H1 (cell line): ENCODE results near the gene OBP2B.
"Not testable (repeated sequence)": the region's sequence is repeated elsewhere in the genome, so short reads cannot be mapped to it uniquely, and the experiment has no call there.

Experiments used
- CHD2 ChIP-seq: IDR thresholded peaks from 2 replicates; pipeline ENCODE4 v1.6.1; 2012; ENCODE audit warnings: low read length, improper control_type of control experiment
- TF ChIP-seq, protein P1 (sequence below), 3 experiments: IDR thresholded peaks; 1 replicate in 2 of 3; 2 replicates in 1 of 3; pipeline versions ENCODE4 v1.5.1 to v1.6.1; 2011; ENCODE audit warnings: low read length in 3 of 3, mild to moderate bottlenecking in 3 of 3, inconsistent platforms in 2 of 3, low read depth in 1 of 3, moderate library complexity in 1 of 3; ENCODE audit not compliant: insufficient read depth in 1 of 3; ENCODE audit errors: control extremely low read depth in 1 of 3

DNA sequence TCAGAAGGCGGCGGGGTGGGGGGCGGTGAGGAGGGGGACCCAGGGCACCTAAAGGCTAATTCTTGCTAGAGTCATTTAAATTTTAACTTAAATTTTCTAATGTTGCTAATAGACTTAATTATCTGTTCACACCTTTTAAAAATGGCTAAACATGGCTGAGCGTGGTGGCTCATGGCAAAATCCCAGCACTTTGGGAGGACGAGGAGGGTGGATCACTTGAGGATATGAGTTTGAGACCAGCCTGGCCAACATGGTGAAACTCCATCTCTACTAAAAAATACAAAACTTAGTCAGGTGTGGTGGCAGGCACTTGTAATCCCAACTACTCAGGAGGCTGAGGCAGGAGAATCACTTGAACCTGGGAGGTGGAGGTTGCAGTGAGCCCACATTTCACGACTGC is 42.2 kb upstream of the OBP2B start:
- TF ChIP-seq, protein P1, sequence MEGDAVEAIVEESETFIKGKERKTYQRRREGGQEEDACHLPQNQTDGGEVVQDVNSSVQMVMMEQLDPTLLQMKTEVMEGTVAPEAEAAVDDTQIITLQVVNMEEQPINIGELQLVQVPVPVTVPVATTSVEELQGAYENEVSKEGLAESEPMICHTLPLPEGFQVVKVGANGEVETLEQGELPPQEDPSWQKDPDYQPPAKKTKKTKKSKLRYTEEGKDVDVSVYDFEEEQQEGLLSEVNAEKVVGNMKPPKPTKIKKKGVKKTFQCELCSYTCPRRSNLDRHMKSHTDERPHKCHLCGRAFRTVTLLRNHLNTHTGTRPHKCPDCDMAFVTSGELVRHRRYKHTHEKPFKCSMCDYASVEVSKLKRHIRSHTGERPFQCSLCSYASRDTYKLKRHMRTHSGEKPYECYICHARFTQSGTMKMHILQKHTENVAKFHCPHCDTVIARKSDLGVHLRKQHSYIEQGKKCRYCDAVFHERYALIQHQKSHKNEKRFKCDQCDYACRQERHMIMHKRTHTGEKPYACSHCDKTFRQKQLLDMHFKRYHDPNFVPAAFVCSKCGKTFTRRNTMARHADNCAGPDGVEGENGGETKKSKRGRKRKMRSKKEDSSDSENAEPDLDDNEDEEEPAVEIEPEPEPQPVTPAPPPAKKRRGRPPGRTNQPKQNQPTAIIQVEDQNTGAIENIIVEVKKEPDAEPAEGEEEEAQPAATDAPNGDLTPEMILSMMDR (IDR thresholded peaks at IDR 0.05; ENCODE audit: control extremely low read depth in 1 of 3, insufficient read depth in 1 of 3, low read depth in 1 of 3, low read length in 3 of 3) = not testable (repeated sequence)
- not testable (repeated sequence) for TF ChIP-seq CHD2
